NOMO-1 treated with DMSO at 0.1 percent for 48 hours (cell line): ENCODE results near the gene TMEM109.
A peak's percentile ranks its signal among the peaks of the same experiment; 100 is the strongest.

Experiments
- DNase-seq: peaks from one replicate; lab custom pipeline; 2025; ENCODE audit not compliant: unreplicated experiment; lab: John Stamatoyannopoulos, UW

Gene TMEM109

GRCh38 chr11:60964801-60965200 lies 50.8 kb downstream of the TMEM109 start:
- DNase-seq, result no peak

DNA sequence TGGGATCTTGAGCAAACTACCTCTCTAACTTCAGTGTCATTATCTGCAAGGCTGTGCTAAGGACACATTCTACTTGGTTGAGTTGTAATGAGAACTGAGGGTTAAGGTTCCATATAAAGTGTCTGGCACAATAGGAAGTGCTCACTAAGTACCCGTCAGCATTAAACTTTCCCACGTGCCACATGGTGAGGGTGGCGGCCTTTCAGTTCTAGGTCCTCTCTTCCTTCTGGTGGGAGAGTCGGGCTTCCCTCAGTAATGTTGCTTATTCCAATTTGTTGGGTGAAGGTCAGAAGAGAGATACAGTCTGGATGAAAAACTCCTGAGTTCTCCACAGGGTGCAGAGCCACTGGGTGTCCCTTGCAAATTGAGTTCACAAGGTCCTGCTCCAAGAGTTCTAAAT lies 52.9 kb downstream of the TMEM109 start:
- no peak for DNase-seq

DNA sequence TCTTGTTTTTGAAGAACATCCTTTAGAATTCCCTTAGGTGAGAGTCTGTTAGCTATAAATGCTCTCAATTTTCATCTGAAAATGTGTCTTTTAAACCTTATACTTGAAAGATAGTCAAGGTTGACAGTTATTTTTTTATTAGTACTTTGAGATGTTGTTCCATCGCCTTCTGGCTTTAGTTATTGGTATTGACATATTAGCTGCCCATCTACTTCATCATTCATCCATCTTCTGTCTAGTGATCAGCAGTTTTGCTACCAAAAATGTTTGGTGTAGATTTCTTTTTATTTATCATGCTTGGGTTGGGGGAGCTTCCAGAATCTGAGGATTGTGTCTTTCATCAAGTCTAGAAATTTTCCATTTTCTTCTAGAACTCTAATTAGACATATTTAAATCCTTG lies 54.3 kb downstream of the TMEM109 start:
- no peak for DNase-seq

DNA sequence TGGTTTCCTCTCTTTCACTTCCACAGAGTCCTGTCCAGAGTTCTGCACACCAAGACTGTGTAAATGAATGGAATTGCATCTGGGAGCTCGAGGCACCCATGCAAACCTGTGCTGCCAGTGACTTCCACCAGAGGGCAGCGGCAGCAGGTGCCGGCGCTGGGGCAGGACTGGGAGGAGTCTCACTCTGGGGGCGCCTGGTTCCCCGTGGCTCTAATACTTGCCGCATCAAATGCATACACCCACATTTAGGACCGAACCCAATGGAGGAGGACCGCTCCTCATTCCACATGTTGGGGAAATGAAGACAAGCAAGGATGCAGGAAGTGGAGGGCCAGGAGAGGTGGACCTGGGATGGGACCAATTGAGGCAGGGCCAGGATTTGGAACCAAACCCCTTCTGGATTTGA lies 56.4 kb downstream of the TMEM109 start:
- DNase-seq, result peak; percentile 33

- no peak for DNase-seq
These were observed 56.9 kb downstream of the TMEM109 start for GRCh38 chr11:60970890-60971289.

GRCh38 chr11:60971520-60971919 lies 57.6 kb downstream of the TMEM109 start, which contains the start of gene CD6:
Gene CD6, plus strand, starts transcription at chr11:60971680. Its CDS starts 186 bp downstream, at chr11:60971866.
- DNase-seq, result no peak

DNA sequence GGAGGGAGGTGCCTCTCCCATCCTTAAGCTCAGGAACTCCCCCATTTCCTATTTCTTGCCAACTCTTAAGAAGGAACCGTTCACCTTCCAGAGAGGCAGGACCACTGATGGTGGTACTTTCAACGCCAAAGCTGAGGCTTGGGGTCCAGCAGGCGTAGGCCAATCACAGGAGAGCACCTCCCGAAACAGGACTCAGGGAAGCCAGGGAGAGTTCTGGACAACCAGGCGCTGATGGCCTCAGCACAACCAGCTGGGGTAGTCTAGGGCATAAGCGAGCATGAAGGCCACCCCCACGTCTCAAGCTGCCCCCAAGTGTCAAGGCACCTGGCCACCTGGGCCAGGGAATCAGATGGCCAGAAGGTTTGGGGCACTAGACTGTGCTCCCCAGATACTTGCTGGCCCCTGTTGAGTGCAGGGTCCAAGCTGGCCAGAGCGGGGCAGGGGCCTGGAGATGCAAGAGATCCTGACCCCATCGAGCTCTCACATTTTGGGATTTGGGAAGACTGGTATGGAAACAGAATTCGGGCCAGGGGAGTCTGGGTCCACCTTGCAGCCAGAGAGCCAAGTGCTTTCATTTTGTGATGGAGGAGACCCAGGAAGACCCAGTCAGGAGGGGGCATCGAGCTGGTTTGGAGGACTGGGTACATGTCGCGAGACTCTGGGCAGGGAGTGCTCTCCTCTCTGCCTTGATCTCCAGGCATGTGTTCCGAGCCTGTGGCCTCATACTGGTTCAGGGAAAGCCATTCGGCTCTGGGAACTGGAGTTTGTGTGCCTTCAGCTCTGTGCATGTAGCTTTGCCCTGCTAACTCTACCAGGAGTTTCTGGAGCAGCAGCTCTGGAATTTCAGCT lies 58.4 kb downstream of the TMEM109 start:
- no peak for DNase-seq
